NK-92 (cell line): ENCODE data around the gene RAVER1.

Experiments
- DNase-seq: peaks from one replicate; lab custom pipeline; 2025; ENCODE audit not compliant: unreplicated experiment; lab: John Stamatoyannopoulos, UW

Gene RAVER1

DNA sequence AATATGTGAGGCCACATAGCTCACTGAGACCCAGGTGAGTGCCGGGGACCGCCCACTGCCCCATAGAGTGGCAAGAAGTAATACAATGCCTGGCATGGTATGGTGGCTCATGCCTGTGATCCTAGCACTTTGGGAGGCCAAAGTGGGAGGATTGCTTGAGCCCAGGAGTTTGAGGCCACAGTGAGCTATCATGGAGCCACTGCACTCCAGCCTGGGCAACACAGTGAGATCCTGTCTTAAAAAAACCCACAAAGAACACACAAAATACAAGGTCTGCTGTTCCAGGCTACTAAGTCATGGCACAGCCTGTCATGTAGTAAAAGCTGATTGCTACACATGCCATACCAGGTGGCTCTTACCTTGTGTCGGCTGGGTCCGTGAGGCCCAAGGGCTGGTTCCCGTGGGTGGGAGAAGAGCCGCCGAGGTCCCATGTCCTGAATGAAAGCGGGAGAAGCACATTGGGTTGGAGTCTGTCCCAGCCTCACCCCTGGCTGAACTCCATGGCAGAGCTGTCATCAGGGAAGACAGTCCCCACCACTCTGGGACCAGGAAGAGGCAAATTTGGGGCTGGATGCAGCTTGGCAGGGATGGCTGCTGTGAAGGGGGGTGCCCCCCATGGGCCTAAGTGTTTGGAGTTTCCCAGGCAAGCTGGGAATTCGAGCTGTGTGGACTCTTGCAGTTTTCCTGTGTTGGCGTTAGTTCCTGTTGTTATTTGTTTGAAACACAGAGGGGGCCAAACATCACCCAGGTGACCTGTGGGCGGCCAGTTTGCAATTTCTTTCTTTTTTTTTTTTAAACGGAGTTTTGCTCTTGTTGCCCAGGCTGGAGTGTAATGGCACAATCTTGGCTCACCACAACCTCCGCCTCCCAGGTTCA lies 14.3 kb downstream of the RAVER1 start:
- DNase-seq, result no peak

DNA sequence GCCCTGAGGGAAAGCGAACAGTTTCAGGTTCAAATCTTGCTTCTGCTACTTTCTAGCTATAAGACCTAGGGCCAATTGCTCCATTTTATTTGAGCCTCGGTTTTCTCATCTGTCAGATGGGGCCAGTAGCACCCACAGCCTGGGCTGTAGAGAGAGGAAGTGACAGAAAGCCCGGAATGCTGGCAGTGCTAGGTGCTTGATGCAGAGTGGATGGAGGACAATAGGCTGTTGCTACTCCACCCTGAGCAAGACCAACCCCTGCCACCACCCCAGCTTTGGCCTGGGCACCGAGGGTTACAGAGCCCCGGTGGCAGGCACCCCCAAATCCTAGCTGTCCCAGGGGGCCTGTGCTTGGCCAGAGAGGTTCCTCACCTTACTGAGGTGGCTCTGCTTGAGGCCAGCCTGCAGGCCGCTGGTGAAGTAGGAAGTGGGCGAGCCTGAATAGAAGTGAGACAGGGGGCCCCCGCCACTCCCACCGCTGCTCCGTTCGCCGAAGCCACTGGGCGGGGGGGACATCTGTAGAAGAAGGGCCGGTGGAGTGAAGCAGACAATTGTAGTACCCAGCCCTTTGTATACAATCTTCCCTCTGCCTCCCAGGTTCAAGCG lies 15.4 kb downstream of the RAVER1 start:
- DNase-seq, result no peak

DNA sequence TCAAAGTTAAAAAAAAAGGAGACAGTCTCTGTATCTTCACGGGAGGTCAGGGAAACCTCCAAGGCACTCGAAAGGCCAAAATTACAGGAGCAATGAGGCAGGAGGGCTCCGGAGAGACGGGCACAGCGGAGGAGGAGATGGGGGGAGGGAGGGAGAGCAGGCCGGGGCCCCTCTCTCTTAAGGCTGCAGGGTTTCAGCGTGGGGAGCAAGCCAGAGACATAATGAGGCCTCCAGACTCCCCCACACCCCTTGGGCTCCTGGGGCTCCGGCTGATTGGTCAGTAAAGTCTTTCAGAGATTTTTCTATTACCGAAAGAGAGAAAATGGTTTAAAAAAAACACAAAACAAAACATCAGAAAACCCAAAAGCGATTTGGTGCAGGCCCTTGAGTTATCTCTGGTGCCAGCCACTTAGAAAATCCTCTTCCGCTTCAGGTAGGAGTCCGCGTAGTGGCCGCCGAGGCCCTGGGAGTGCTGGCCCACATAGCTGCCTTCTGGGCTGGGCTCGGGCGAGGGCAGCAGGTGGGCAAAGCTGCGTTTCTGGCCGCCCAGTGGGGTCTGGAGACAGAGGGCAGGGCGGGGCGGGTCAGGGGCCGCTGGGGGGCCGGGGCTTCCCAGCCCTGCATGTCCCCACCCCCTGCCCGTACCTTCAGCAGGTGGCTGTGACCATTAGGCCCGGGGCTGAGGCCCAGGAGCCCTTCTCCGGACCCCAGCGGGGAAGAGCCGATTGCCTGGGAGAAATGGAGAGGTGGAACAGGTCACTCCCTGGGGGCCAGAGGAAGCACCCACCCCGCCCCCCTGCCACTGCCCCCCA lies 16.1 kb downstream of the RAVER1 start:
- no peak for DNase-seq

DNA sequence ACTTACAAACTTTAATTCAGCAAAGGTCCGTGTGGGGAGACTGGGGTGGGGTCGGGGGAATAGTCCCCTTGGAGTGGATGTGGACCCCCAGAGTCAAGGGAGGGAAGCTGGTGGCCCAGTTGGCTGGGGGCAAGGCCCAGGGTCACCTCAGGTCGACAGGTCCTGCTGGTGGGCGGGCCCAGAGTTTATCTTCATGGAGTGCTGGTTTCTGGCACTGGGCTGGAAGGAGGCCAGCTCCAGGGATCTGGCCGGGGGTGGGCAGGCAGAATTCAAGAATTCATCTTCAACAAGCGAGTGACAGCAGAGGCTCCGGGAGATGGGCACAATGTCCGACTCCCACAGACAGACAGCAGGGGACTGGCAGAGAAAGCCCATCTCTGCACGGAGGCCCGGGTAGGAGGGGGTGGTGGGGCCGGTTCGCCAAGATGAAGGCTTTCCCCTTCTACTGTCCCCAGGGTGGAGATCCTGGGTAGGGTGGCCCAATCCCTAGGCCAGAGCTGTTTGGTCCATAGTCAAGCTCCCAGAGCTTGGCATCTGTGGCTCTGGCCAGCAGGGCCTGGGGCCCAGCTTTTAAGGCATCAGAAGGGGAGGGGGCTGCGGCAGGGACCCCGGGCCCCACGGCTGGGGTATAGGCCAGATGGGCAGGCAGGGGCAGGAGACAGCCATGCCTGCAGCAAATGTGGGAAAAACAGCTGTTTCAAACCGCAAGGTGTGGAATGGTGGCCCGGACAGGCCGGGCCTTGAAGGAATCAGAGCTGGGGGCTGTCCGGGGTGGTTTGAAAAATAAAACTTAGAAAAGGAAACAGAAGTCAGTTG lies 16.9 kb downstream of the RAVER1 start:
- no peak for DNase-seq

DNA sequence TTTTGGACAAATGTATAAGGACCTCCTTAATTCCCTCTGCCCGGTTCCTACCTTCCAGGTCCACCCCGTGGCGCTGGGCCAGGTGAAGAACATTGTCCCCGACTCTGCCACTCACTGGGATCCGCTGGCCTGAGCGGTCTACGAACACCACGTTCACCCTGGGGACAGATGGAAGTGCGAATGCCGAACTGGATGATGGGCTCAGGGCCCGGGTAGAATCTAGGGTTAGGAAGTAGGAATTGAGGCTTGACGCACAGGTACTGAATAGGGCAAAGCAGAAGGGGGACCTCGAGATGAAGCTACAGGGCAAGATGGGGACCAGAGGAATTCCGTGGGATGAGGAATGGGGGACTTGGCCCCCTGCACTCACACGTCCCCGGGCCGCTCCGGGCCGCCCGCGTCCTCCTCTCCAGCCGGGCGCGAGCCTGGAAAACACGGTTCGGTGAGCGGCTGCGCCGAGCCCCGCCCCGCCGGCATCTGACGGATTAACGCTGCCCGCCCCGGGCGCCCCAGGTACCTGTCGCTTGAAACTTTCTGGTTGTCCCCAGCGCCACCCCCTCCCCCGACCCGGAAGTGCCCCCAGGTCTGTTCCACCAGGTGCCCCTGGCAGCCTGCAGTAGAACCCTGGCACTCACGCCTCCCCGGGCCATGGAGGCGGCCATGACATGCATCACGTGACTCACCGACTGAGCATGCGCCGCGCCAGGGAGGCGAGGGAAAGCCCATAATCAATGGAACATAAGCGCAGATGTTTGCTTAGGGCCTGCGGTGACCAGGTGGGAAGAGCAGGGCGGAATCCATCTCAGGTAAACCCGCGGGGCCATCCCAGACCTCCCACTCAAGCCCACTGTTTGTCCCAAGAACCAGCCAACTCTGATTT lies 17.8 kb downstream of the RAVER1 start, which contains the start of gene FDX2:
Gene FDX2 (minus strand): TSS at position 681 of the 880 bp plus-strand sequence. CDS start 19 bp downstream, at position 662.
- DNase-seq, result peak; percentile 31

DNA sequence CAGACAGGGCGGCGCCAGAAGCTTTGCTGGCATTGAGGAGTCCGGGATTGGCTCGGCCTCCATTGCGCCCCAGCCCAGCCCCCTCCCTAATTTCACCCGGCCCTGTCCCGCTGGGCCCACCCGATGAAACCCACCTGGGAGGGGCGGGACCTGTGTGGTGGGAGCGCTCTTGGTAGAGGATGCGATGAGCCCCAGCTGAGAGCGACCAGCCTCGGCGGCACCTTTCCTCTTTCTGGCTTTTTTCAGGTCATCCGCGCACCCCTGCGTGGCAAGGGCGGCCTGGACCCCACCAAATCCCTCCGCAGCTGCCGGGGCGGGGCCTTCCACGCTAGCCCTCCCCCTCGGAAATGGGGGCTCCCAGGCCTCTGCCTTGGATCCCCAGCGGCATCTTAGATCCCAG lies 23.9 kb downstream of the RAVER1 start, which contains the start of gene ZGLP1:
Gene ZGLP1 (minus strand): TSS at position 393 of the 400 bp plus-strand sequence.
- DNase-seq, result no peak

DNA sequence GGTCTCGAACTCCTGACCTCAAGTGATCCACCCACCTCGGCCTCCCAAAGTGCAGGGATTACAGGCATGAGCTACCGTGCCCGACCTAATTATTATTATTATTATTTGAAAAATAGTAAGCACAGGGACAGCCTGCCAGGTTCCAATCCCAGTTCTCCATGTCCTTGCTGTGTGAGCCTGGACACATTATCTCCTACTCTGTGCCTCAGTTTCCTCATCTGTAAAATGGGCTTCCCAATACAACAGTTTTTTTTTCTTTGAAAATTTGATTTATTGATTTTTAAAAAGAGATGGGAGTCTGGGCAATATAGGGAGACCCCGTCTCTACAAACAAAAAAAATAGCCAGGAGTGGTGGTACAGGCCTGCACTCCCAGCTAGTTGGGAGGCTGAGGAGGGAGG lies 27.0 kb downstream of the RAVER1 start:
- no peak for DNase-seq

DNA sequence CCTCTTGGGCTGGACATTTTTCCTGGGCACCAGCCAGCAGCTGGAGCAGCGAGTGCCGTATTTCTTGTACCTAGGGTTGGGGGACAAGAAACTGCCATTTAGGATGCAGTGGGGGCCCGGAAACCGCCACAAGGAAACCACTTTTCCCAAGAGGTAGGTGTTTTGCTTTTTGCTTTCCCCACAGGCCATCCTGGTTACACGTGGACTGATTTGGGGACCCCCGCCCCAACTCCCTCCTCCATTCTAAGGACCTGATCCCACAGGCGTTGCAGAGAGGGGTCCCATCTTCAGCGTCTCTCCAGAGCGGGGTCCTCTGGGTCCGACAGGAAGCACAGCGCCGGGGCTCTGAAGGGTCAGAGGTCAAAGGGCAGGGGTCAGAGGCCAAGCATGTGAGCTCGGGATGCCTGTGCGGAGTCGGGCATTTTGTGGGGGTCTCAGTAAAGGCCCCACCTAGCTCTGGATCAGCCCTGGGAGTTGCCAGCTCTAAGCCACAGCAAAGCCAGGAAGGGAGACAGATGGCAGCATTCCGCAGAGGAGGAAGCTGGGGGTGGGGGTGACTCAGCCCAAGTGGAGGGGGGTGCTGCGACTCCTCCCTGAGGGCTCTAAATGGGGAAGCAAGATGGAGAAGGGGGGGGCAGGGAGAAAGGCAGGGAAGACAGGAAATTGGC lies 28.1 kb downstream of the RAVER1 start:
- no peak for DNase-seq

DNA sequence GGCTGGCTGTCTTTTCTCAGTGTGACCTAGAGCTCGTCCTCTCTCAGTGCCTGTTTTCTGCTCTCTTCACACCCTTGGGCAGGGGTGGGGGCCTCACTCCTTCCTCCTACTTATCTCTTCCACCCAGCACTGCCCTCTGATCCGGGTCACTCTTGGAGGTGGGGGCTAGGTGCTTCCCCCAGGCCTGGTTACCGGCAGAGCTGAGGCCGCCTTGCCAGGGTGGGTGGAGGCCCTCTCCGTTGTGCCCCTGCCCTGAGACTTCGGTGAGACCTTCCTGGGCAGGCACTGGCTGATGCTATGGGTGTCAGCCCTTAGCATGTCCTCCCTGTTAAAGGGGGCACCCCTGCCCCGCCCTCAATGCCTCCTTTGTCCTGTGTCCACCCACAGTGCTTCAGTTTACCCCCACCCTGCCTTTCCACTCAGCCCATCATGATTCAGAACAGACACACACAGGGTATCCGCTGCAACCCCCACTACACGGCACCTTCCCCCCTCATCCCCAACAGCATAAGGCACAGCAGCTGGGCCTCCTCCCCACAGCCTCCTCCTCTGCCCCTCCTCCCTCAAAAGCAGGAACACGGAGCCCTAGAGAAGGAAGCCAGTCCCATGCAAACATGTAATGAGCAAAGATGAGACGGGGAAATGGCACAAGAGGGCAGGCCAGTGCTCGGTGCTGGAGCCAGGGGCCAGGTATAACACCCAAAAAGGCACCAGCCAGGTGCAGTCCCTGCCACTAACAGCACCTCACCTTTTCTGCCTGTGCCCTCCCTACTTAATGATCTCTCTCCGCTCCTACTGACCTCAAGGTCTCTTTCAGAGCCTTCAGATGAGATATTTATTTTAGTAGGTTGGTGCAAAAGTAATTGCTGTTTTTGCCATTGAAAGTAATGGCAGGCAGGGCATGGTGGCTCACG lies 33.5 kb downstream of the RAVER1 start:
- DNase-seq, result no peak

DNA sequence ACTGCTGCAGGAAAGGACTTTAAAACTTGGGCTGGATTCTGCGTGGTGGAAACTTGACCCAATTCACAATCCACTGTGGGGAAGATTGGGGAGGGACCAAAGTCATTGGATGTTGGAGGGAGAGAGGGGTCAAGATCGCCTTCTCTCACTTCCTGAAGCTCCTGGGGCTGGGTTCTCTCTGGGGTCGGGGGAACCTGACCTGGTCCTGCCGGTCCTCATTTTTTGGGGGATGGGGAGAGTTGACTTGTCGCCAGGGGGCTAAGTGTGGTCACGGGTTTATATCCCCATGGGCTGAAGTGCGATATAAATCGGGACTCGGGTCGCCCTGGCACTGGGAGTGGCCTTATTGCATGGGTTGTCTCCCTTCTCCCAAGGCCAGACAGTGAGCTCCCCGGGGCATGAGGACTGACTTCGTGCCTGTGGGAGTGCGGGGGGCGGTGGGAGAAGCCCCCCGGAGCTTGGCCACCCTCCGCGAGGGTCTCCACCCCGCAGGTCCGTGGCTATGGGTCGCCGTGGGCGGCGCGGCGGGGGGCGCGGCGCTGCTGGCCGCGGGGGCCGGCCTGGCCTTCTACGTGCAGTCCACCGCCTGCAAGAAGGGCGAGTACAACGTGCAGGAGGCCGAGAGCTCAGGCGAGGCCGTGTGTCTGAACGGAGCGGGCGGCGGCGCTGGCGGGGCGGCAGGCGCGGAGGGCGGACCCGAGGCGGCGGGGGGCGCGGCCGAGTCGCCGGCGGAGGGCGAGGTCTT lies 37.3 kb downstream of the RAVER1 start:
- DNase-seq, result no peak

DNA sequence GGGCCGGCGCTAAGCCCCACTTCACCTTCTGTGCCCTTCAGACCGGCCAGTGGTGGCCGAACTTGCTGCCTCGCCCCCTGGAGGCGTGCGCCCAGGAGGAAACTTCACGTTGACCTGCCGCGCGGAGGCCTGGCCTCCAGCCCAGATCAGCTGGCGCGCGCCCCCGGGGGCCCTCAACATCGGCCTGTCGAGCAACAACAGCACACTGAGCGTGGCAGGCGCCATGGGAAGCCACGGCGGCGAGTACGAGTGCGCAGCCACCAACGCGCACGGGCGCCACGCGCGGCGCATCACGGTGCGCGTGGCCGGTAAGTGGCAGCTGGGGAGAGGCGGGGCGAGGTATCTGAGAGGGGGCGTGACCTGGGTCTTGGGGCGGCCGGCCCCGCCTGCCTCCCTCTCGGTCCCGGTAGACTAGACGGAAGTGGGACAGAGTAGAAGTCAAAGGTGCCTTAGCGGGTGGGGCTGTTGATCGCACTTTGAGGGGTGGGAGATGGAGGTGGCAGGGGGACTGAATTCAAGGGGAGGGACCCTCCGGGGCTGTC lies 38.0 kb downstream of the RAVER1 start:
- no peak for DNase-seq

DNA sequence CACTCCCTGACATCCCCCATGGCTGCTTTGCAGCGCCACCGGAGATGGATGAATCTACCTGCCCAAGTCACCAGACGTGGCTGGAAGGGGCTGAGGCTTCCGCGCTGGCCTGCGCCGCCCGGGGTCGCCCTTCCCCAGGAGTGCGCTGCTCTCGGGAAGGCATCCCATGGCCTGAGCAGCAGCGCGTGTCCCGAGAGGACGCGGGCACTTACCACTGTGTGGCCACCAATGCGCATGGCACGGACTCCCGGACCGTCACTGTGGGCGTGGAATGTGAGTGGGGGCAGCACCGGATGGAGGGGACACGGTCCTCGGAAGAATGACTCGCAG lies 39.0 kb downstream of the RAVER1 start:
- DNase-seq, result no peak

DNA sequence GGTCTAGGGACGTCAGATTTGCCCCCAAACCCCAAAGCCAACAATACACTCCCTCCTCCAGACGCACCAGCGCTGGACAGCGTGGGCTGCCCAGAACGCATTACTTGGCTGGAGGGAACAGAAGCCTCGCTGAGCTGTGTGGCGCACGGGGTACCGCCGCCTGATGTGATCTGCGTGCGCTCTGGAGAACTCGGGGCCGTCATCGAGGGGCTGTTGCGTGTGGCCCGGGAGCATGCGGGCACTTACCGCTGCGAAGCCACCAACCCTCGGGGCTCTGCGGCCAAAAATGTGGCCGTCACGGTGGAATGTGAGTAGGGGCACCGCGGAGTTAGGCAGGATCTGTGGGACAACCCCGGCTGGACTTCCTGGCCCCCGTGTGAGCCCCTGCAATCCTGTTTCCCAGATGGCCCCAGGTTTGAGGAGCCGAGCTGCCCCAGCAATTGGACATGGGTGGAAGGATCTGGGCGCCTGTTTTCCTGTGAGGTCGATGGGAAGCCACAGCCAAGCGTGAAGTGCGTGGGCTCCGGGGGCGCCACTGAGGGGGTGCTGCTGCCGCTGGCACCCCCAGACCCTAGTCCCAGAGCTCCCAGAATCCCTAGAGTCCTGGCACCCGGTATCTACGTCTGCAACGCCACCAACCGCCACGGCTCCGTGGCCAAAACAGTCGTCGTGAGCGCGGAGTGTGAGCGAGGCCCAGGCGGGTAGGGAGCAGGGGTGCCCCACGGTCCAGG lies 39.5 kb downstream of the RAVER1 start:
- DNase-seq, result no peak

DNA sequence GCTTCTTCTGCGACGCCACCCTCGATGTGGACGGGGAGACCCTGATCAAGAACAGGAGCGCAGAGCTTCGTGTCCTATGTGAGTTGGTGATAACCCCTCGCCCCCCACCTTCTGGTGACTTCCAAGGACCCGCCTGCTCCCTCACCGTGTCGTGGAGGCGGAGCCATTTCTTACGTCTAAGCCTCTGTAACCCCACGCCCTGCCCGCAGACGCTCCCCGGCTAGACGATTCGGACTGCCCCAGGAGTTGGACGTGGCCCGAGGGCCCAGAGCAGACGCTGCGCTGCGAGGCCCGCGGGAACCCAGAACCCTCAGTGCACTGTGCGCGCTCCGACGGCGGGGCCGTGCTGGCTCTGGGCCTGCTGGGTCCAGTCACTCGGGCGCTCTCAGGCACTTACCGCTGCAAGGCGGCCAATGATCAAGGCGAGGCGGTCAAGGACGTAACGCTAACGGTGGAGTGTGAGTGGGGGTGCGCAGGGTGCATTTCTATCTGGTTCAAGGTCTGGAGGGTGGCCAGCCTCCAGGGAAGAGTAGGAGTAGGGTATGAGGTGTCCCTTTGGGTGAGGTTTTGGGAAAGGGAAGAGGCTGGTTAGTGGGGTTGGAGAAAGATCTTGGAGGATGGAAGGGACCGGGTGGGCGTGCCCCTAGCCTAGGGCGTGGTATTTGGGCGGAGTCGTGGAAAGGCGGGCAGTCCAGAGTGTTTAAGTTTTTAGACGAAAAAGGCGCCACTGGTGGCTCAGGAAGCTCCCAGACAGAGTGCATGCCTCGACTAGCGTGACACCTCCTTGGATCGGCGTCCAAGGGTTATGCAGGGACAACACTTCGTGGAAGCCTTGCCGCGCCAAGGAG lies 40.3 kb downstream of the RAVER1 start:
- DNase-seq, result no peak

DNA sequence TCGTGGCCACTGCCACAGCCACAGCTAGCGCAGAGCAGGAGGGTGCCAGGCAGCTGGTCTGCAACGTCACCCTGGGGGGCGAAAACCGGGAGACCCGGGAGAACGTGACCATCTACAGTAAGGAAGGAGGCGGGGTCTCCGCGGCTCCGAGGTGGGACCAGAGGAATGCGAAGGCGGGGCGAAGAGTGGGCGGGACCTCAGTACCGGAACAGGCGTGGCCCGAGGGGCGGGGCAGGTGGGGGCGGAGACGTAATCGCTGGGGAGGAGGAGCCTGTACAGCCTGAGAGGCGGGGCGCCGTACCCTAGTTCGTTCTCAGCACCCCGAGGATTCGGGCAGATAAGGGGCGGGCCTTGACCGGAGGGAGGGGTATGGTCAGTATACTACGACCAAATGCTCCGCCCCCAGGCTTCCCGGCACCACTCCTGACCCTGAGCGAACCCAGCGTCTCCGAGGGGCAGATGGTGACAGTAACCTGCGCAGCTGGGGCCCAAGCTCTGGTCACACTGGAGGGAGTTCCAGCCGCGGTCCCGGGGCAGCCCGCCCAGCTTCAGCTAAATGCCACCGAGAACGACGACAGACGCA lies 41.0 kb downstream of the RAVER1 start:
- DNase-seq, result no peak
